HS-5 (cell line): ENCODE measurements around the gene THAP5.
A peak's percentile ranks its signal among the peaks of the same experiment; 100 is the strongest.

ENCODE experiments used
- DNase-seq: peaks from one replicate; pipeline ENCODE4 v3.0.0-alpha.2; 2012; ENCODE audit warnings: low read depth

THAP5 gene

DNA sequence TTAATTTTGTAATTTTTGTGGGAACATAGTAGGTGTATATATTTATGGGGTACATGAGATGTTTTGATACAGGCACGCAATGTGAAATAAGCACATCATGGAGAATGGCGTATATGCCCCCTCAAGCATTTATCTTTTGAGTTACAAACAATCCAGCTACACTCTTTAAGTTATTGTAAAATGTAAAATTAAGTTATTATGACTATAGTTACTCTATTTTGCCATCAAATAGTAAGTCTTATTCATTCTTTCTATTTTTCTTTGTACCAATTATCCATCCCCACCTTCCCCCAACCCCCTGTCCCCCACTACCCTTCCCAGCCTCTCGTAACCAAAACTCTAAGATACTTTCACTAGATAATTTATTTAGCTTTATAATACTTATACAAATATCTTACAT, 35.8 kb downstream of the THAP5 start:
- no peak for DNase-seq

DNA sequence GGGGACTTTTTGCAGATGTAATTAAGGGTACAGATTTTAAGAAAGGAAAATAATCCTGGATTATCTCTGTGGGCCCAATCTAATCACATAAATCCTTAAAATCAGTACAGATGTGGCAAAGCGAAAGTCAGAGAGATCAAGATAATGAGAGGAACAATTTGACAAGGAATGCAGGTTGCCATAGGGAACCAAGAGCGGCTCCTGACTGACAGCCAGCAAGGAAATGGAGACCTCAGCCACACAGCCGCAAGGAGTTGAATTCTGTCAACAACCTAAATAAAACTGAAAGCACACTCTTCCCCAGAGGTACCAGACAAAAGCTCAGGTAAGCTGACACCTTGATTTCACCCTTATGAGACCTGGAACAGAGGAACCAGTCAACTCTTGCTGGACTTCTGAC, 40.2 kb downstream of the THAP5 start:
- no peak for DNase-seq

DNA sequence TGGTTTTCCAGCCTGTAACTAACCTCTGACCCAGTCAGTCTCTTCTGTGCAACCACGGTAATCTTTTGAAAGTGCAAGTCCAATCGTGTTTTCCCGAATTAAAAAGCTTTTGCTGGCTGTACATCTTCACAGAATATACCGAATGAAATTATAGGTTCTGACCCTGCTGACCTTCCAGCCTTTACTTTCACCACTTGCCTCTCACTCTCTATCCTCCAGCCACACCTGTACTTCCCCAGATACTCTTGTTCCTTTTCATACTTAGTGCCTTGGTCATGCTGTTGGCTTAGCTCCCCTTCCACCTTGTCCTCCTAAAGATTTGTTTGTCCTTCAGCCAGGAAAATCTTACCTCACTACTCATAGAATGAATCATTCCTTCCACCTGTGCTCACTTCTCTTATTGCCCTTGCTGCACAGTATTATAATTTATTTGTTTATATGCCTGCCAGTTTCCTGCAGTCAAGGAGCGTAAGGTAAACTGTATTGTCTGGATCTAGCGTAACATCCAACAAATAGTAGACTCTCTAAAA, 41.3 kb downstream of the THAP5 start:
- no peak for DNase-seq

DNA sequence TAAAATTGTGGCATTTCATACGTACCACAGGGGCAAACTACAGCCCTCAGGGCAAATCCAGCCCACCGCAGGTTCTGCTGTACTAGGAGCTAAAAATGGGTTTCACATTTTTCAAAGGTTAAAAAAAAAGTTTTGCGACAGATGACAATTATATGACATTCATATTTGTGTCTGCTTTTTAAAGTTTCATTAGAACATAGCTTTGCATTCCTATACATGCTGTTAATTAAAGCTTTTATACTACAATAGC, 42.8 kb downstream of the THAP5 start:
- no peak for DNase-seq

DNA sequence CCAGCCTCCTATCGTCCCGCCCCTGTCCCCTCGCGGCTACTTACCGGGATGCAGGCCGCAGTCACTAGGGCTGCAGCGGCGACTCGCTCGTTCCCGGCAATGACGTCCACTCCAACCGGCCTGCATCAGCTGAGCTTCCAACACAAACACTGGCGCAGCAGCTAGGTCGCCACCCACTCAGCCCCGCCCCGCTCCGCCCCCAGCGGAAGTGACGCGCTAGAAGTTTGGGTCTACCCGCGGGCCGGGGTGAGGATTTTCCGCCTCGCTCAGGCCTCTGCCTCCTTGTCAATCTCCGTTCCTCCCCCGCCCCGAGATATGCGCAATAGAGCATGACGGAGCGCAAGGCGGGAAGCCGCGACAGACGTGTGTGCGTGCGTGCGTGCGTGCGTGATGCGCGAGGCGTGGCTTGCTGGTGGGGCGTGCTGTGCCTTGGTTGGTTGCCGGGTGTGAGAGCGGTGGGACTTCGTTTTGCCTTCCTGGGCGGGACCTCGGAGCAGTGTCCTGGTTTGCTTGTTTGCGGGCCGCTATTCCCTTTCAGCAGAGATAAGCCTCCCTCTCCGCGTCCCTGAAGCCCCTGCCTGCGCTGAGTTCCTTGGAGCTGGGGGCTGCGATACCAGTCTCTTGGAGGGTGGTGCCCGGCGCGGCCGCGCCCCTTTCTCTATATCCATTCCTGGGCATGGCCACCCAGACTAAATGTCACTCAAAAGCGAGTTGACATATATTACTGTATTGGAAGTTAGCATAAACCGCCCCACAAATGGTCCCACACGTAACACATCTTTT, 43.3 kb downstream of the THAP5 start, which contains the start of gene PNPLA8:
PNPLA8 (minus strand) TSS at position 151 of the 783 bp plus-strand sequence. CDS start 10,644 bp downstream, outside the sequence.
- DNase-seq: peak; percentile 80

DNA sequence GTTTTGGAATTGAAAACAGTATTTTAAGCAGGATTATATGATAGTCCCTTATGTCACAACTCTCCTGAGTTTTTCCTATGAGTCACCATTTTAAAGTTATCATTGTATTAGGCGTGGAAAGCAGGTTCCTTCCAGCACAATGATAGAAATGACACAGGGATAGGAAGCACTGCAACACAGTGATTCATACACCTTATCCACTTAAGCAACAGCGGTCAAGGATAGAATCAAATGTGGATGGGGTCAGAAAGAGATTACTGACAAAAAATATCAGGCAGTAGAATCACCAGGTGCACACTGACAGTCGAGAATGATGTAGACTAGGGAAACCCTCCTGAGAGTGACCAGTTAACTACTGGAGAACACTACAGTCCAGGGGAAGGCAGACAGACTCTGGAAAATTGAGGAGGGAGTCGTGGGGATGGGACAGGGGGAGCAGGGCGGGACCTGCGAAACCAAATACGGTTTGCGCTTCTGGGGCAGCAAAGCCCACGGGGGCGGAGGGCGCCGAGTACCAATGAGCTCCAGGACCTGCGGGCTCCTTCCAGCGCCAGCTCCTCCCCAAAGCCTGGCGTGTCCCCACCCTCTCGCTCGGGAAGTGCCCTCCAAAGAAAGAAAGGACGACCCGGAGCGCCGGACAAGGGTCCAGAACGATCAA, 44.0 kb downstream of the THAP5 start:
- DNase-seq: peak; percentile 48

DNA sequence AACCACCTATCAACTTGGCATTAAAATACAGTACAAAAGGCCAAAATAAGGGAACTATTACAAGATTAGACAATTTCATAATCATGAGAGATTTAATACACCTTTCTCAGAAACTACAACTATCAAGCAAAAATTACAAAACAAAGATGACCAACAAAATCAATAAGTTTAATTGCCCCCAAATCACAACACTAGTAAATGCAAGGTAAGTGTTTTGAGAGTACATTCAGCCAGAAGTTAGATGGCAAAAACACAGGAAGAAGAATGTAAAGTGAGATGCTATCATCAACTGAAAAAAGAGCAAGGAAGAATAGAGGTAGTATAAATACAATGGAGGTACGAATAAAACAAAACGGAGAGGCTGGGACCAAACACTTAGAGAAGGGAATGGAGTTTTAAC, 46.7 kb downstream of the THAP5 start:
- no peak for DNase-seq

DNA sequence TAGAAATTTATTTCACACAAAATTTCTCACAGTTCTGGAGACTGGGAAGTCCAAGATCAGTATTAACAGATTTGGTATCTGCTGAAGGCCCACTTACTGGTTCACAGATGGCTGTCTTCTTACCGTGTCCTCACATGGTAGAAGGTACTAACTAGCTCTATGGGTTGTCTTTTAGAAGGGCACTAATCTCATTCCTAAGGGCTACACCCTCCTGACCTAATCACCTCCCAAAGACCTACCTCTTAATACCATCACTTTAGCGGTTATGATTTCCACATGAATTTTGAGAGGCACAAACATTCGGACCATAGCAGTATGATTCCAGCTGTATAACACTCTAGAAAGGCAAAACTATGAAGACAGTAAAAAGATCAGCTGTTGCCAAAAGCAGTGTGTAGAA, 51.6 kb downstream of the THAP5 start:
- DNase-seq: no peak

DNA sequence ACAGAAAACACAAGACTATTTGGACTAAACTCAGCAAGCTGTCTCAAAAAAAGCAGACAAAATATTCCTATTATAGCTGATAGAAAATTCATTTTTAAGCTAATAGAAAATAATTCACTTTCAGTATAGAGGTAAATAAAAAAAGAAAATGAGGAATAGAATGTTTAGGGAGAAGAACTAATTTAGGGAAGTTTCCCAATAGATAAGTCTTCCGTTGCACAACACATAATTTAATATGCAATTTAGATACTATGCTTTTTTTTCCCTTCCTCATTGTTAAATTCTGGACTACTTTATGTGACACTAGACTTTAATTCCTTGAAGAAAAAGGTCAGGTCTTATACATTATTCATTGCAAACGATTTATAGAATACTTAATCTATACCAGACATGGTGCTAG, 53.9 kb downstream of the THAP5 start:
- no peak for DNase-seq

DNA sequence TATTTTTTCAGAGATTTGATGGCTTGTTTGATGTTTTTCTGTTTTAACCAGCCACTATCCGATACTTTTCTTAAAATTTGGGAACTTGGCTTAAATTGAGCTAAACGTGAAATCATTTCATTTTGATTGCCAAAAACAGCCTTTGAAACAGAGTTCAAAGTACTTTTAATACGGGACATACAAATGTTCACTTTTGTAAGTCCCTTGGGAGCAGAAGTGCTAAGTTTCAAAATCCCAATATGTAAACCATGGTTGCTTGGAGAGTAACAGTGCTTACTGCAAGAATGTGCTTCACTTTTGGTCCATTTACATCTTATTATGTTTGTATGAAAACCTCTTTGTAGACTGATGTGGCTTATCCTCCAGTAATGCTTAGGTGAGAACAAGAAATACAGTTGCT, 54.5 kb downstream of the THAP5 start:
- DNase-seq: no peak
